Renal pelvis (tissue), 3 donors: ENCODE data around the gene SULT1A3. TPM values are rescaled to one million over a fixed set of nuclear protein-coding genes. Genes with fewer than 3 reads are reported as not detected.

Experiments
- polyA plus RNA-seq, 3 donors: library from polyadenylated mRNA; unstranded; fragments of 120-200 nt; gene quantifications; one replicate each; pipeline ENCODE4 v1.2.1, GENCODE V29; 2013; ENCODE audit not compliant: insufficient read length in 3 of 3

The SULT1A3 gene
- polyA plus RNA-seq, 3 donors, result 10.6 to 25.3 (median 16.6) TPM

Other genes with a start within 250 kb of the SULT1A3 start
- 100 to 1,000 TPM; 106 to 123 (median 113) TPM for gene TMEM219, start 237.2 kb upstream of the SULT1A3 start, polyA plus RNA-seq
- 10 to 100 TPM; 51.0 to 56.5 (median 53.1) TPM for gene TAOK2, start 225.4 kb upstream of the SULT1A3 start, polyA plus RNA-seq
- 10 to 100 TPM; 19.9 to 22.2 (median 20.7) TPM for gene HIRIP3, start 203.6 kb upstream of the SULT1A3 start, polyA plus RNA-seq
- 10 to 100 TPM; 52.3 to 64.9 (median 56.6) TPM for gene INO80E, start 203.0 kb upstream of the SULT1A3 start, polyA plus RNA-seq
- 1 to 10 TPM; 2.9 to 4.9 (median 4.6) TPM for gene DOC2A, start 188.2 kb upstream of the SULT1A3 start, polyA plus RNA-seq
- not detected for gene C16orf92, start 176.1 kb upstream of the SULT1A3 start, polyA plus RNA-seq
- 1 to 10 TPM; 1.2 to 1.7 (median 1.2) TPM for gene TLCD3B, start 168.0 kb upstream of the SULT1A3 start, polyA plus RNA-seq
- 100 to 1,000 TPM; 525 to 600 (median 593) TPM for gene ALDOA, start 133.5 kb upstream of the SULT1A3 start, polyA plus RNA-seq
- gene PPP4C, start 123.3 kb upstream of the SULT1A3 start, polyA plus RNA-seq, result 100 to 1,000 TPM in 2 of 3 donors, 10 to 100 TPM in 1; 99.4 to 116 (median 109) TPM
- gene TBX6, start 107.3 kb upstream of the SULT1A3 start, polyA plus RNA-seq, result 1 to 10 TPM; 1.5 to 1.9 (median 1.7) TPM
- gene YPEL3, start 103.0 kb upstream of the SULT1A3 start, polyA plus RNA-seq, result 10 to 100 TPM; 58.6 to 70.9 (median 60.8) TPM
- 10 to 100 TPM; 11.3 to 13.6 (median 13.0) TPM for gene GDPD3, start 85.7 kb upstream of the SULT1A3 start, polyA plus RNA-seq
- 10 to 100 TPM; 84.3 to 88.5 (median 85.4) TPM for gene MAPK3, start 76.0 kb upstream of the SULT1A3 start, polyA plus RNA-seq
- 10 to 100 TPM in 1 of 3 donors, 1 to 10 TPM in 2; 9.2 to 15.1 (median 9.8) TPM for gene CORO1A, start 15.7 kb upstream of the SULT1A3 start, polyA plus RNA-seq
- gene BOLA2B, start 5.6 kb upstream of the SULT1A3 start, polyA plus RNA-seq, result 10 to 100 TPM; 32.5 to 43.1 (median 37.9) TPM
- gene SLX1A, start 5.4 kb upstream of the SULT1A3 start, polyA plus RNA-seq, result 10 to 100 TPM; 24.9 to 39.9 (median 35.5) TPM
- 10 to 100 TPM in 2 of 3 donors, 1 to 10 TPM in 1; 3.4 to 37.4 (median 29.1) TPM for gene NPIPB13, start 49.2 kb downstream of the SULT1A3 start, polyA plus RNA-seq
- 10 to 100 TPM; 54.6 to 62.3 (median 62.3) TPM for gene CD2BP2, start 156.1 kb downstream of the SULT1A3 start, polyA plus RNA-seq
- gene TBC1D10B, start 171.2 kb downstream of the SULT1A3 start, polyA plus RNA-seq, result 10 to 100 TPM; 37.9 to 46.2 (median 39.1) TPM
- gene MYL11, start 175.5 kb downstream of the SULT1A3 start, polyA plus RNA-seq, result 1 to 10 TPM in 2 of 3 donors, under 1 TPM in 1; 0.70 to 5.1 (median 1.9) TPM
- gene SEPTIN1, start 183.3 kb downstream of the SULT1A3 start, polyA plus RNA-seq, result 1 to 10 TPM; 2.6 to 2.8 (median 2.6) TPM
- 10 to 100 TPM; 15.0 to 16.5 (median 15.9) TPM for gene ZNF48, start 196.2 kb downstream of the SULT1A3 start, polyA plus RNA-seq
- gene ZNF771, start 208.4 kb downstream of the SULT1A3 start, polyA plus RNA-seq, result 10 to 100 TPM in 1 of 3 donors, 1 to 10 TPM in 2; 7.7 to 11.1 (median 9.9) TPM
- gene DCTPP1, start 230.8 kb downstream of the SULT1A3 start, polyA plus RNA-seq, result 10 to 100 TPM; 50.1 to 56.8 (median 54.9) TPM
- gene SEPHS2, start 246.6 kb downstream of the SULT1A3 start, polyA plus RNA-seq, result 10 to 100 TPM; 95.6 to 96.4 (median 96.0) TPM